ENCODE results near the gene PRM3. TPM values are rescaled to one million over a fixed set of nuclear protein-coding genes. Genes with fewer than 3 reads are reported as not detected.
"Not testable (repeated sequence)": the region's sequence is repeated elsewhere in the genome, so short reads cannot be mapped to it uniquely, and the experiment has no call there.

The PRM3 gene
- total RNA-seq, 2 donors from 2014 or later: not detected

- Mint-ChIP-seq H3K27ac (peak overlapping the region in 1 of 2 donors; percentile 81), H3K9me3 (no peaks in the 10 kb centered on the region), H3K36me3 (no peaks in the 10 kb centered on the region)
- DNase-seq (ENCODE audit: low spot score in 2 of 2) (no peak), ATAC-seq (no peak)
Observed at GRCh38 chr16:11296351-11296705, 22.9 kb upstream of the PRM3 start.

GRCh38 chr16:11295672-11296071, 22.2 kb upstream of the PRM3 start:
- no peak overlapping the region for H3K27ac Mint-ChIP-seq
- no peak for ATAC-seq
- no peak for DNase-seq (ENCODE audit: low spot score in 2 of 2)
- no peaks in the 10 kb centered on the region for H3K36me3 Mint-ChIP-seq
- no peaks in the 10 kb centered on the region for H3K9me3 Mint-ChIP-seq

- H3K27ac Mint-ChIP-seq: no peak overlapping the region
- H3K9me3 Mint-ChIP-seq: no peaks in the 10 kb centered on the region
- ATAC-seq: no peak
- no peaks in the 10 kb centered on the region for H3K36me3 Mint-ChIP-seq
- DNase-seq (ENCODE audit: low spot score in 2 of 2): no peak
Observed at GRCh38 chr16:11292076-11292748, 18.8 kb upstream of the PRM3 start.

GRCh38 chr16:11291091-11291703, 17.8 kb upstream of the PRM3 start:
- DNase-seq (ENCODE audit: low spot score in 2 of 2) (no peak), ATAC-seq (no peak)
- Mint-ChIP-seq H3K27ac (no peak overlapping the region), H3K36me3 (no peaks in the 10 kb centered on the region), H3K9me3 (no peaks in the 10 kb centered on the region)

- DNase-seq (ENCODE audit: low spot score in 2 of 2) (no peak), ATAC-seq (no peak)
- Mint-ChIP-seq H3K27ac (peak overlapping the region in 1 of 2 donors; percentile 8), H3K9me3 (no peaks in the 10 kb centered on the region), H3K36me3 (no peaks in the 10 kb centered on the region)
Observed at GRCh38 chr16:11290102-11290893, 16.9 kb upstream of the PRM3 start.

- not testable (repeated sequence) for H3K36me3 Mint-ChIP-seq; H3K9me3 Mint-ChIP-seq; ATAC-seq; DNase-seq (ENCODE audit: low spot score in 2 of 2)
- H3K27ac Mint-ChIP-seq: peak overlapping the region in 1 of 2 donors; percentile 8
Observed at GRCh38 chr16:11289696-11290095, 16.3 kb upstream of the PRM3 start.

GRCh38 chr16:11289202-11289601, 15.8 kb upstream of the PRM3 start:
- ATAC-seq (no peak), DNase-seq (ENCODE audit: low spot score in 2 of 2) (no peak)
- no peak overlapping the region for H3K27ac Mint-ChIP-seq
- no peaks in the 10 kb centered on the region for H3K36me3 Mint-ChIP-seq
- no peaks in the 10 kb centered on the region for H3K9me3 Mint-ChIP-seq

GRCh38 chr16:11285842-11286241, 12.4 kb upstream of the PRM3 start:
- H3K27ac Mint-ChIP-seq: no peak overlapping the region
- H3K9me3 Mint-ChIP-seq: no peaks in the 10 kb centered on the region

GRCh38 chr16:11283820-11284248, 10.4 kb upstream of the PRM3 start:
- H3K27ac Mint-ChIP-seq: no peak overlapping the region
- H3K9me3 Mint-ChIP-seq: no peaks in the 10 kb centered on the region
- ATAC-seq (no peak), DNase-seq (ENCODE audit: low spot score in 2 of 2) (no peak)
- no peaks in the 10 kb centered on the region for H3K36me3 Mint-ChIP-seq

More at GRCh38 chr16:11285842-11286241, 12.4 kb upstream of the PRM3 start:
- DNase-seq (ENCODE audit: low spot score in 2 of 2) (no peak), ATAC-seq (peak in 1 of 2 donors; percentile 64)
- no peaks in the 10 kb centered on the region for H3K36me3 Mint-ChIP-seq

GRCh38 chr16:11280616-11281522, 7.4 kb upstream of the PRM3 start, which contains the start of gene PRM1:
PRM1 (minus strand) TSS chr16:11281330; CDS start chr16:11281238, 92 bp downstream.
- Mint-ChIP-seq H3K27ac (peak within 1 kb of the TSS in 1 of 2 donors; percentile 58), H3K36me3 (no peaks in the 10 kb centered on the region), H3K9me3 (no peaks in the 10 kb centered on the region)
- ATAC-seq (no peak), DNase-seq (ENCODE audit: low spot score in 2 of 2) (no peak)

- no peaks in the 10 kb centered on the region for H3K9me3 Mint-ChIP-seq
- DNase-seq (ENCODE audit: low spot score in 2 of 2) (no peak), ATAC-seq (no peak)
- no peak overlapping the region for H3K27ac Mint-ChIP-seq
- no peaks in the 10 kb centered on the region for H3K36me3 Mint-ChIP-seq
Observed at GRCh38 chr16:11278681-11279628, 5.5 kb upstream of the PRM3 start.

- ATAC-seq (no peak), DNase-seq (ENCODE audit: low spot score in 2 of 2) (no peak)
- H3K27ac Mint-ChIP-seq: no peak overlapping the region
- H3K9me3 Mint-ChIP-seq: no peaks in the 10 kb centered on the region
- H3K36me3 Mint-ChIP-seq: no peaks in the 10 kb centered on the region
Observed at GRCh38 chr16:11277607-11278337, 4.3 kb upstream of the PRM3 start.

- Mint-ChIP-seq H3K9me3 (no peaks in the 10 kb centered on the region), H3K27ac (peak overlapping the region in 1 of 2 donors; percentile 43), H3K36me3 (no peaks in the 10 kb centered on the region)
- no peak for ATAC-seq
- no peak for DNase-seq (ENCODE audit: low spot score in 2 of 2)
Observed at GRCh38 chr16:11276896-11277593, 3.6 kb upstream of the PRM3 start.

GRCh38 chr16:11276143-11276895, 2.9 kb upstream of the PRM3 start, which contains the start of gene PRM2:
PRM2 (minus strand) TSS chr16:11276480; CDS start chr16:11276370, 110 bp downstream.
- no peak for ATAC-seq
- DNase-seq (ENCODE audit: low spot score in 2 of 2): no peak
- H3K27ac Mint-ChIP-seq: peak within 1 kb of the TSS in 1 of 2 donors; percentile 43
- no peaks in the 10 kb centered on the region for H3K36me3 Mint-ChIP-seq
- no peaks in the 10 kb centered on the region for H3K9me3 Mint-ChIP-seq

All from activated naive CD4-positive, alpha-beta T cell treated with anti-CD3 and anti-CD28 coated beads, Interleukin-2, amount 50 U/mL, for 72 hours (primary cell).